ENCODE data around the gene CLPTM1. TPM values are rescaled to one million over a fixed set of nuclear protein-coding genes. Genes with fewer than 3 reads are reported as not detected.
A peak's percentile ranks its signal among the peaks of the same experiment; 100 is the strongest.

Gene CLPTM1
- total and polyA plus RNA-seq, 2 of the 8 experiments (the other 6 are each of a cell fraction or from before 2014, with no cell fraction given): 84.8 to 108 TPM

DNA sequence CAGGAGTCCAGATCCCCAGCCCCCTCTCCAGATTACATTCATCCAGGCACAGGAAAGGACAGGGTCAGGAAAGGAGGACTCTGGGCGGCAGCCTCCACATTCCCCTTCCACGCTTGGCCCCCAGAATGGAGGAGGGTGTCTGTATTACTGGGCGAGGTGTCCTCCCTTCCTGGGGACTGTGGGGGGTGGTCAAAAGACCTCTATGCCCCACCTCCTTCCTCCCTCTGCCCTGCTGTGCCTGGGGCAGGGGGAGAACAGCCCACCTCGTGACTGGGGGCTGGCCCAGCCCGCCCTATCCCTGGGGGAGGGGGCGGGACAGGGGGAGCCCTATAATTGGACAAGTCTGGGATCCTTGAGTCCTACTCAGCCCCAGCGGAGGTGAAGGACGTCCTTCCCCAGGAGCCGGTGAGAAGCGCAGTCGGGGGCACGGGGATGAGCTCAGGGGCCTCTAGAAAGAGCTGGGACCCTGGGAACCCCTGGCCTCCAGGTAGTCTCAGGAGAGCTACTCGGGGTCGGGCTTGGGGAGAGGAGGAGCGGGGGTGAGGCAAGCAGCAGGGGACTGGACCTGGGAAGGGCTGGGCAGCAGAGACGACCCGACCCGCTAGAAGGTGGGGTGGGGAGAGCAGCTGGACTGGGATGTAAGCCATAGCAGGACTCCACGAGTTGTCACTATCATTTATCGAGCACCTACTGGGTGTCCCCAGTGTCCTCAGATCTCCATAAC is 49.6 kb upstream of the CLPTM1 start, which contains the start of gene APOE:
Gene APOE (plus strand): TSS at position 360 of the 724 bp plus-strand sequence. CDS start 829 bp downstream, outside the sequence.
- peaks cover 3% of the 10 kb centered on the region; the same call in 1 of the 2 replicates for H3K23me2 ChIP-seq (ENCODE audit: low read depth, low read length)
- H3K9ac ChIP-seq (replicated peaks in 1 of 4; ENCODE audit: extremely low read depth in 1 of 4, low read depth in 3 of 4, low read length in 3 of 4): peak within 1 kb of the TSS; percentile 78 to 91 (median 86)
- peak within 1 kb of the TSS; percentile 92 for H4K91ac ChIP-seq (replicated peaks; ENCODE audit: insufficient read length, low read length)
- FAIRE-seq (no peak), DNase-seq (ENCODE audit: low read depth in 1 of 2, low spot score in 2 of 2) (peak; percentile 86 to 93)
- H3K79me1 ChIP-seq (ENCODE audit: low read depth, low read length): no peaks in the 10 kb centered on the region; the same call in 1 of the 2 replicates
- no peaks in the 10 kb centered on the region for H3K27me3 ChIP-seq (replicated peaks in 1 of 4; ENCODE audit: control insufficient read depth in 3 of 4, extremely low read depth in 1 of 4, insufficient read depth in 3 of 4, low read length in 3 of 4)
- H2AK5ac ChIP-seq (ENCODE audit: low read depth, low read length): peak within 1 kb of the TSS; percentile 87; the same call in 1 of the 2 replicates
- H2BK5ac ChIP-seq (ENCODE audit: low read depth, low read length): peak within 1 kb of the TSS; percentile 90
- H4K20me1 ChIP-seq (replicated peaks in 1 of 2; ENCODE audit: control insufficient read depth in 1 of 2, insufficient read depth in 2 of 2, low read length in 2 of 2): peaks cover 0 to 29% of the 10 kb centered on the region in 2 experiments
- H3K36me3 ChIP-seq (ENCODE audit: control insufficient read depth in 2 of 4, insufficient read depth in 4 of 4, low read length in 3 of 4): peaks cover 15 to 48% (median 35%) of the 10 kb centered on the region in 4 experiments; a peak in 7 of 8 replicates
- ChIA-PET CTCF (ENCODE audit: partially characterized antibody) (interaction anchor here (0.6 to 15.2 kb wide), 17 partner anchors 7 to 154 kb away, joined by 3 to 201 read pairs (median 4); partner anchors contain the start of gene CLPTM1), POLR2A (ENCODE audit: partially characterized antibody) (interaction anchor here (0.7 to 12.3 kb wide), 46 partner anchors 9 to 187 kb away, joined by 3 to 247 read pairs (median 4); partner anchors contain the start of genes APOC1, APOC2, BCAM and CLASRP)
- H3K9me3 ChIP-seq (ENCODE audit: insufficient read depth in 2 of 2, low read depth in 1 of 2, low read length in 1 of 2): no peaks in the 10 kb centered on the region
- H3K4me2 ChIP-seq (ENCODE audit: insufficient read depth in 1 of 2, low read depth in 2 of 2, low read length in 2 of 2): peak within 1 kb of the TSS; percentile 76 to 85
- 2% methylated on average over 11 of the region's 20 CpGs; no CpG with 5 or more reads in 1 of the 2 experiments for WGBS, 2 experiments (ENCODE audit: extremely low coverage in 1 of 2, insufficient coverage in 1 of 2, insufficient read length in 1 of 2, insufficient replicate concordance in 2 of 2, low coverage in 1 of 2, low lambda C conversion rate in 2 of 2, missing lambda C conversion rate in 1 of 2)
- no peak within 1 kb of the TSS for H3K23ac ChIP-seq (ENCODE audit: insufficient read length)
- H3K27ac ChIP-seq (ENCODE audit: low read depth, low read length): peak within 1 kb of the TSS; percentile 87
- no peak within 1 kb of the TSS for H2BK20ac ChIP-seq (ENCODE audit: low read length)
- H3K4me3 ChIP-seq (ENCODE audit: extremely low read depth in 1 of 4, insufficient read depth in 2 of 4, low read depth in 3 of 4, low read length in 4 of 4): peak within 1 kb of the TSS; percentile 82 to 98 (median 91)
- peak within 1 kb of the TSS; percentile 86 for H2BK120ac ChIP-seq (replicated peaks; ENCODE audit: low read depth, low read length)
- H3K4me1 ChIP-seq (replicated peaks in 1 of 4; ENCODE audit: control insufficient read depth in 3 of 4, insufficient read depth in 4 of 4, low read length in 3 of 4): peaks cover 0 to 8% (median 7%) of the 10 kb centered on the region in 4 experiments; a peak in 6 of 7 replicates
- H3K4ac ChIP-seq (replicated peaks; ENCODE audit: insufficient read length, low read depth, low read length): peak within 1 kb of the TSS; percentile 96
- peak within 1 kb of the TSS; percentile 91 for H4K5ac ChIP-seq (ENCODE audit: insufficient read length, low read depth, low read length)
- 0 out of 2 replicates have a peak within 1 kb of the TSS, but pooled peaks have one; percentile 21 for H2BK15ac ChIP-seq (ENCODE audit: low read length)
- peak within 1 kb of the TSS; percentile 11 for H3K14ac ChIP-seq (ENCODE audit: insufficient read length)
- no peak within 1 kb of the TSS for H2AFZ ChIP-seq (ENCODE audit: low read length)
- H3K79me2 ChIP-seq (ENCODE audit: control insufficient read depth in 1 of 2, insufficient read depth in 2 of 2, low read length in 2 of 2): peaks cover 0 to 11% of the 10 kb centered on the region in 2 experiments; a peak in 1 of 4 replicates
- H4K8ac ChIP-seq (ENCODE audit: extremely low read depth, insufficient read depth, low read length): peak within 1 kb of the TSS; percentile 93
- peak within 1 kb of the TSS; percentile 89 for H3K18ac ChIP-seq (ENCODE audit: extremely low read depth, low read length)
- peak within 1 kb of the TSS; percentile 94 for H3K56ac ChIP-seq (replicated peaks; ENCODE audit: insufficient read length, low read depth, low read length)
- H2BK12ac ChIP-seq (ENCODE audit: low read depth, low read length): peak within 1 kb of the TSS; percentile 95; the same call in 1 of the 2 replicates
- no peak for TF ChIP-seq SAP30 (IDR thresholded peaks at IDR 0.05; ENCODE audit: insufficient read depth, insufficient replicate concordance, low read length)
- TF ChIP-seq GABPA (IDR thresholded peaks at IDR 0.05; ENCODE audit: borderline replicate concordance, insufficient read depth, low read length): no peak
- peak; percentile 88 for TF ChIP-seq POLR2AphosphoS5 (IDR thresholded peaks at IDR 0.05; ENCODE audit: low read depth, low read length)
- TF ChIP-seq POU5F1 (IDR thresholded peaks at IDR 0.05; ENCODE audit: low read depth, low read length): no peak
- TF ChIP-seq TEAD4 (IDR thresholded peaks at IDR 0.05; ENCODE audit: low read depth, low read length): 0 out of 2 replicates have a peak, but pooled peaks have one; percentile 39
- TF ChIP-seq ASH2L (IDR thresholded peaks at IDR 0.05; ENCODE audit: low read length): no peak
- no peak for TF ChIP-seq SP2 (IDR thresholded peaks at IDR 0.05; ENCODE audit: low read length)
- peak; percentile 66 for TF ChIP-seq MAX (IDR thresholded peaks at IDR 0.05)
- TF ChIP-seq FOSL1 (IDR thresholded peaks at IDR 0.05; ENCODE audit: insufficient read depth, low read depth, low read length): no peak
- no peak for TF ChIP-seq EGR1 (IDR thresholded peaks at IDR 0.05; ENCODE audit: borderline replicate concordance, low read depth, low read length)
- no peak for TF ChIP-seq SUZ12 (IDR thresholded peaks at IDR 0.05; ENCODE audit: low read length)
